ENCODE measurements around the gene SLC6A1.

The SLC6A1 gene

GRCh38 chr3:10980312-10980711 lies 12.2 kb upstream of the SLC6A1 start:
- no peaks in the 10 kb centered on the region for H4K20me1 ChIP-seq (ENCODE audit: insufficient read depth, low read length)
- TF ChIP-seq EZH2phosphoT487 (IDR thresholded peaks at IDR 0.05; ENCODE audit: low read depth) (no peak), CTCF (IDR thresholded peaks at IDR 0.05; ENCODE audit: low read depth, low read length) (no peak)
- H3K4me2 ChIP-seq (ENCODE audit: low read length), result no peak overlapping the region
- H3K4me3 ChIP-seq (ENCODE audit: low read length), result no peak overlapping the region
- no peak overlapping the region for H3K9ac ChIP-seq (ENCODE audit: low read length)
- H3K27ac ChIP-seq (ENCODE audit: low read length), result no peak overlapping the region
- no peaks in the 10 kb centered on the region for H3K79me2 ChIP-seq (ENCODE audit: low read length)
- no peak overlapping the region for H2AFZ ChIP-seq (ENCODE audit: low read depth, low read length)
- no peaks in the 10 kb centered on the region for H3K36me3 ChIP-seq (replicated peaks; ENCODE audit: low read depth, low read length)
- no peaks in the 10 kb centered on the region for H3K4me1 ChIP-seq (ENCODE audit: low read length)
- H3K27me3 ChIP-seq (ENCODE audit: low read depth, low read length), result peaks cover 15% of the 10 kb centered on the region
- H3K9me3 ChIP-seq (ENCODE audit: insufficient read depth, low read length), result no peaks in the 10 kb centered on the region

GRCh38 chr3:10981031-10981430 lies 11.5 kb upstream of the SLC6A1 start:
- Histone ChIP-seq H3K79me2 (ENCODE audit: low read length) (no peaks in the 10 kb centered on the region), H3K36me3 (replicated peaks; ENCODE audit: low read depth, low read length) (no peaks in the 10 kb centered on the region), H3K9ac (ENCODE audit: low read length) (no peak overlapping the region), H3K4me3 (ENCODE audit: low read length) (no peak overlapping the region), H3K4me1 (ENCODE audit: low read length) (no peaks in the 10 kb centered on the region), H2AFZ (ENCODE audit: low read depth, low read length) (no peak overlapping the region), H3K27ac (ENCODE audit: low read length) (no peak overlapping the region), H4K20me1 (ENCODE audit: insufficient read depth, low read length) (no peaks in the 10 kb centered on the region), H3K9me3 (ENCODE audit: insufficient read depth, low read length) (no peaks in the 10 kb centered on the region), H3K27me3 (ENCODE audit: low read depth, low read length) (peaks cover 18% of the 10 kb centered on the region), H3K4me2 (ENCODE audit: low read length) (no peak overlapping the region)
- no peak for TF ChIP-seq CTCF (IDR thresholded peaks at IDR 0.05; ENCODE audit: low read depth, low read length)
- no peak for TF ChIP-seq EZH2phosphoT487 (IDR thresholded peaks at IDR 0.05; ENCODE audit: low read depth)

GRCh38 chr3:10981961-10982360 lies 10.6 kb upstream of the SLC6A1 start:
- H3K4me3 ChIP-seq (ENCODE audit: low read length), result no peak overlapping the region
- peaks cover 19% of the 10 kb centered on the region for H3K27me3 ChIP-seq (ENCODE audit: low read depth, low read length)
- no peak overlapping the region for H3K4me2 ChIP-seq (ENCODE audit: low read length)
- TF ChIP-seq EZH2phosphoT487 (IDR thresholded peaks at IDR 0.05; ENCODE audit: low read depth) (no peak), CTCF (IDR thresholded peaks at IDR 0.05; ENCODE audit: low read depth, low read length) (no peak)
- no peaks in the 10 kb centered on the region for H3K79me2 ChIP-seq (ENCODE audit: low read length)
- no peaks in the 10 kb centered on the region for H3K9me3 ChIP-seq (ENCODE audit: insufficient read depth, low read length)
- no peaks in the 10 kb centered on the region for H3K4me1 ChIP-seq (ENCODE audit: low read length)
- H4K20me1 ChIP-seq (ENCODE audit: insufficient read depth, low read length), result no peaks in the 10 kb centered on the region
- H3K36me3 ChIP-seq (replicated peaks; ENCODE audit: low read depth, low read length), result no peaks in the 10 kb centered on the region
- no peak overlapping the region for H3K27ac ChIP-seq (ENCODE audit: low read length)
- no peak overlapping the region for H3K9ac ChIP-seq (ENCODE audit: low read length)
- no peak overlapping the region for H2AFZ ChIP-seq (ENCODE audit: low read depth, low read length)

DNA sequence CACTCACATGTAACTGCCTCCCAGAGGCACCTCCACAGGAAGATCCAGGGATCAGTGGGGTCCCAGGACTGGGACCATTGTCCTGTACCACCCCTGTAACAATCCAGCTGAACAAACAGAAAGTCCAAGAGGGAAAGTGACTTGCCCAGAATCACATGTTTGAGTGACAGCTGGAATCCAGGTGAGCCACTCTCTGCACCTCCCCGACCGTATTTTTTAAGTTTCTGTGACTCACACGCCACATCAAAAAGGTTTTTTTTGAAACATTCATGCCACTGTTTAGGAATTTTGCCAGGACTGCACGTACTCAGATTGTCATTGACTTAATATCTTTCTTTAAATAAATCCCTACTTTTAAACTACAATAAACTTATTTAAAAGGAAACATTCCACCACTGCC lies 9.8 kb upstream of the SLC6A1 start:
- Histone ChIP-seq H3K9ac (ENCODE audit: low read length) (no peak overlapping the region), H3K4me3 (ENCODE audit: low read length) (no peak overlapping the region)

More for the DNA sequence above, 9.8 kb upstream of the SLC6A1 start:
- Histone ChIP-seq H3K9me3 (ENCODE audit: insufficient read depth, low read length) (no peaks in the 10 kb centered on the region), H3K36me3 (replicated peaks; ENCODE audit: low read depth, low read length) (no peaks in the 10 kb centered on the region), H3K4me2 (ENCODE audit: low read length) (no peak overlapping the region), H4K20me1 (ENCODE audit: insufficient read depth, low read length) (no peaks in the 10 kb centered on the region), H3K4me1 (ENCODE audit: low read length) (no peaks in the 10 kb centered on the region), H3K27me3 (ENCODE audit: low read depth, low read length) (peaks cover 19% of the 10 kb centered on the region), H2AFZ (ENCODE audit: low read depth, low read length) (no peak overlapping the region), H3K27ac (ENCODE audit: low read length) (no peak overlapping the region), H3K79me2 (ENCODE audit: low read length) (no peaks in the 10 kb centered on the region)
- TF ChIP-seq EZH2phosphoT487 (IDR thresholded peaks at IDR 0.05; ENCODE audit: low read depth), result no peak
- TF ChIP-seq CTCF (IDR thresholded peaks at IDR 0.05; ENCODE audit: low read depth, low read length), result no peak

Data from OCI-LY3 (cell line).